GM19193 (cell line): ENCODE results near the gene NRCAM.

ENCODE experiments used
- POLR2A ChIP-seq: IDR thresholded peaks from 4 replicates; pipeline ENCODE4 v1.6.1; 2011; ENCODE audit not compliant: insufficient read depth, insufficient read length; ENCODE audit errors: extremely low read depth

Gene NRCAM

DNA sequence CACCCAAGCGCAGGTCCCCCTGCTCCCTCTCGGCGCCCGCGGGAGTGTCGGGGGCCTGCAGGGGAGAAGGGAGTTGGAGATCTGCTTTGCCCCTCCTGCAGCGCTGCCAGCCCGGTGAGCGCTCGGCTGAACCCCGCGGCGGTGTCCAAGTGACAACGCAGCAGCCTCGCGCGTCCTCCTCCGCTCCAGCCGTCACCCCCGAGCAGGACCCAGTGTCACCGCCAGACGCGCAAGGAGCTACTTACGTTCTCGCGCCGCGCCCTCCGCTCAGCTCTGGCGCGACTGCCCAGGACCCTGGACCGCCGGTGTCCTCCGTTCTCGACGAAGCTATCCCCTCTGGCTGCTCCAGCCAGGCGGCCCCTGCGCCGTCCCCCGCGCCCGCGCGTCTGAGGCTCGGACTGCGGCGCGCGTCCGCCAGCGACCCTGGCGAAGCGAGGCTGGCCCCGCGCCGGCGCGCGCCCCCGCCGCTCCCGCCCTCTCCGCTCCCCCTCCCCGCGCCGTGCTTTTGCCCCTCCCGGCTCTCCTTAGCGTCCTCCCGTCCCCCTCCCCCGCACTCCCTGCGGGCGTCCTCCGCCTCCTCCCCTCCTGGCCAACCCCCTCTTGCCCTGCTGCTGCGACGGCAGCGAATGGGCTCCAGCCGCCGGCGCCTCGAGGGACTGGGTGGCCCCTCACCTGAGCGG lies at the start of gene NRCAM:
TSS of gene NRCAM (minus strand) at position 439 of the 680 bp plus-strand sequence. CDS start 216,372 bp downstream, outside the sequence.
- TF ChIP-seq POLR2A = no peak

DNA sequence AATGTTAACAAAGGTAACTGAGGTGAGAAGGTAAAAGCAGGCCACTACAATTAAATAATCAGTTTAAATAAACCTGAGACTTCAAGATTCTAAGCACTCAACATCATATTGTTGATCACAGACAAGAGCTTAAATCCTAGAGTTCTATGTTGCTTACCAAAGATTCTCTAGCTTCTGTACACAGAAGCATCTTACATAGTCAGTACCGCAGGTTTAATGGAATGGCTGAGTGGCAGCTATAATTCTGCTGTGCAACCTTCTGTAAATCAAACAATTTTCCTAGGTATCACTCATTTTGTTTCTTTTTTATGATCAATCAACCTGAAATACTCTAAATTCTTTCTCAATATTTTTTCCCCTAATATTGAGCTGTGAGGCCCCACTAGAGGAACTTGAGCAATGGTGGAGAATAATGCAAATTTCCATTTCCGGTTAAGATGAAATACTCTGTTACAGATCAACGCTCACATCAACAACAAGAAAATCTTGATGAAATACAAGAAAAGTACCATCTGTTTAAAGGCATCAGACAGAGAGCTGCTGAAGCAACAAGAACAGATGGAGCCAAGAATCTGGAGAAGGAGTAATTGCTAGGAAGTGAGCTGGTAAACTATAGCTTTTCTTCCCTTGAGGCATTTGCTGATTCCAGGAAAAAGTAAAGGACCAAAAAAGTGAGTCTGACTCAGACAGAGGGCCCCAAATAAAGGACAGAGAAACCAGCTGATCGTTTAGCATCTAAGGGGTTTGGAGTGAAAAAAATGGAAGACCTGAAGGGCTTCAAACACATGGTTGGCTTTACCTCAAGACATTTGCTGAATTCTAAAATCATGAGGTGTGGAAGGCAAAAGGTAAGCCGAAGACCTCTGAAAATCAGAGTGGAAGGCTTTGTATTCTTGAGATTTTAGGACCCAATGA lies 47.1 kb upstream of the NRCAM start:
- no peak for TF ChIP-seq POLR2A

- no peak for TF ChIP-seq POLR2A
Observed at GRCh38 chr7:108499566-108499965, 43.3 kb upstream of the NRCAM start.

DNA sequence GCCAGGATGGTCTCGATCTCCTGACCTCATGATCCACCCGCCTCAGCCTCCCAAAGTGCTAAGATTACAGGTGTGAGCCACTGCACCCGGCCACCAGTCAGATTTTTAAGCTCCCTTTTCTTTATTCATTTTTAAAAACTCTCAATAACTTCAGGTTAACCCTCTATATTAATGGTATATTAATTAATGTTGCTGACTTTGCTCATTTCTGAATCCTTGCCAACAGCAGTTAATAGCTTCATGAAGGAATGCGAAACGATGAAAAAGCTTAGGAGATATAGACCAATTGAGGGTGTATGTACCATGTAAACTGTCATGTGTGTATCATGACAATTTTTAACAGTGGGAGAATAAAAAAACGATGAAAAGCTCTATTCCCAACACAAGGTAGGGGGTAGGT lies 42.2 kb upstream of the NRCAM start:
- TF ChIP-seq POLR2A = no peak

GRCh38 chr7:108497082-108497725 lies 41.0 kb upstream of the NRCAM start:
- TF ChIP-seq POLR2A = no peak

- no peak for TF ChIP-seq POLR2A
Observed at GRCh38 chr7:108492742-108493141, 36.5 kb upstream of the NRCAM start.

DNA sequence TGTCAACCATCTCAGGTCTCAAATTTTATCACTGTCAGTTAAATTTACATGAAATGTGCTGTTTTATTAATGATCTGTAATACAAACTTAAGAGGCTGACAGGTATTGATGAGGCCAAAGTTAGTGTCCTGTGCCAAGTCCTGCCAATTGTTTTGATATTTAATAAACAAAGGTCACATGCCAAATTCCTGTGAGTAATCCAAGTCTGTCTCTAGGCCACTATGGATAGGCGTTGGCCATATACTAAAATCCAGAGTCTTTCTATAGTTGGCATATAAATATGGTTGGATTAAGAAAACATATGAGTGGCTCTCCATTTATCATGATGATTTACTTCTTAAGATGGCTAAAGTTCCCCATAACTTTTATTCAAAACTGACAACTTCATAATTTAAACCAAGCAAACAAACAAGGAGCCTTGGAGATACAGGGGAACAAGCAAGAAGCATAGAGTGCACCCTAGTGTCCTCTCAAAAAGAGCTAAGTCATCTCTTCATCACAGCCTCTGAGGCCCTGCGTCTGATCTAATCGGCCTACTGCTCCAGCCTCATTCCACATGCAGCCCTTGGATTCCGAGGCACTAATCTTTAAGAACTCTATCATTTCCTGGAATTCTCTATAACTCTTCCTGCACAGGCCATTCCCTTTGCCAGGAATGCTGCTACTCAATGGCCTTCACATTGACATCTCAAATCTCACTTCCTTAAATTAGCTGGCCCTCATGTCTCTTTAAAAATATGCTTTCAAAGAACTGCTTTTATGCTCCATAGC lies 32.7 kb upstream of the NRCAM start:
- TF ChIP-seq POLR2A = no peak

GRCh38 chr7:108487646-108488045 lies 31.4 kb upstream of the NRCAM start:
- TF ChIP-seq POLR2A = no peak

DNA sequence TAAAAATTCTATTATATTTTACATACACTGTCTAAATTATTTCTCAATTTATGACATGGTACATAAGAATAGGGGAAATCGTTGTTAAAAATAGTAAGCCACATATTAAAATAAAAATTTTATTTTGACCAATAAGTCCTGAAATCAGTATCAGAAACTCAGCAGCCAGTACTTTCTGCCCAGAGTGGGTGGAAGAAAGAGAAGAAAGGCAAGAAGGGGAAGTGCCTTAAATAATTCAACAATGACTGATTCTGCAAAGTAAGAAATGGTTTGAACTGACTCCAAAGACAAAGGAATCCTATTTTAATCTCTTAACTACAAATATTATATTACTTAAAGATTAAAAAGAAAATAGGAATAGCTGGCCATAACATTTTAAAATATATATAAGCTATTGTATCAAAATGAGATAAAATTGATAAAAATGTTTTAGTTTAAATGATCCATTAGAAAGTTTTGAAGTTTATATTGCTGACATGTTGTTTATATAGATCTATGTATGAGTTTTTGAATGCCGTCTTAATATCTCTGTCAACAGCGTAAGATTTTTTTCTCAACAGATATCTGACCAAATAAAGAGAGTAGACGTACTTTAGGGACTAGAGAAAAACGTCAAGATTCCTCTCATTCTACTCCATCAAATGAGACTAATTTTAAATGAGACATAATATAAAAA lies 30.2 kb upstream of the NRCAM start:
- TF ChIP-seq POLR2A = no peak

GRCh38 chr7:108484137-108484536 lies 27.9 kb upstream of the NRCAM start:
- TF ChIP-seq POLR2A = no peak

DNA sequence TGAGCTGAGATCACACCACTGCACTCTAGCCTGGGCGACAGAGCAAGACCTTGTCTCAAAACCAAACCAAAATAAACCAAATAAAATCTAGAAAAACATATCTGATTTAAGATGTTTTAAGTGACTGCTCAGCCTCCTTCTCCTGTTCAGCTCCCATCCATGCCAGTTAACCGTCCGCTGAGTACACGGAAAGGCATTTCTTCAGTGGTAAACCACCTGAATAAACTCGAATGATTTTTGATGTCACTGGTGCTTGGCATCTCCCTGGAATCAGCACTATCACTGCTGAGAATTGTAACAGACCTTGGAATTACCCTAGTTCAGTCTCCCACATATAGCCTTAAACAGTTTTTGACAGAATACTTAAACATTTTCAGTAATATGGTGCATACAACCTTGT lies 24.1 kb upstream of the NRCAM start:
- TF ChIP-seq POLR2A = no peak

GRCh38 chr7:108479751-108480150 lies 23.5 kb upstream of the NRCAM start:
- TF ChIP-seq POLR2A = no peak

GRCh38 chr7:108479118-108479517 lies 22.9 kb upstream of the NRCAM start:
- no peak for TF ChIP-seq POLR2A

GRCh38 chr7:108468246-108468645 lies 12.0 kb upstream of the NRCAM start:
- no peak for TF ChIP-seq POLR2A
